ENCODE results near the gene GPR173.

The GPR173 gene

GRCh38 chrX:53048169-53049126, at the start of gene GPR173:
TSS of gene GPR173 (plus strand) at chrX:53048789. CDS start at chrX:53076622, 27,833 bp downstream.
- DNase-seq: peak; percentile 82

DNA sequence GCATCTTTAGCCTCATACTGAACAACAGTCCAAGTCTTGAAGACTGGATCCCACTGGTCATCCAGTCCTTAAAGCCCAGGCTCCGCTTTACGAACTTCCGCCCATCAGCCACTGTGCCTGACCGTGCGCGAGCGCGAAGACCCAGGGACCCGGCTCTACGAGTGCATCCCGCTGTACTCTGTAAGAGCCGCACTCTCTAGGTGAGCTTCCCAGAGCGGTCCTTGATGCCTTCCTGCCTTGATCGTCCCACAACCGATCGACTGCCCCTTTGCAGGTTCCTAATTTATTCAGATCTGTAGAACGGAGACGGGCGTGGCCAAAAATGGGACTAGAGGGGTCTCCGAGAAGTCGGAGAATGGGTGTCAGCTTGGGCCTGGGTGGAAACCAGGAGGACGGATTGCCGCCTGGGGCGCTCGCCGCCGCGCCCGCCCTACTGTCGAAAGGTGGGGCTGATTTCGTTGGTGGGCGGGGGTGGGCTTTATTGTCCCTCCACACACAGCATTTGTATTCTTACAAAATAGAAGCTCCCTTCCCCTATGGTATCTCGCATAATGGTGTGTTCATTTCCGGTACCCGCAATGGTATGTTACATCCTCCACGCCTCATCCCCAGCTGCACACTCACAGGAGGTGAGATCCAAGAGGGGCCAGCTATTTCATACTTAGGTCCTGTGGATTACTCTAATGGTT, 48.0 kb upstream of the GPR173 start:
- DNase-seq: no peak

- DNase-seq: no peak
These were observed 46.6 kb upstream of the GPR173 start for GRCh38 chrX:53001958-53002357.

GRCh38 chrX:53003111-53003510, 45.5 kb upstream of the GPR173 start:
- DNase-seq: no peak

GRCh38 chrX:53004038-53004437, 44.6 kb upstream of the GPR173 start:
- no peak for DNase-seq

GRCh38 chrX:53004811-53005210, 43.8 kb upstream of the GPR173 start:
- no peak for DNase-seq

DNA sequence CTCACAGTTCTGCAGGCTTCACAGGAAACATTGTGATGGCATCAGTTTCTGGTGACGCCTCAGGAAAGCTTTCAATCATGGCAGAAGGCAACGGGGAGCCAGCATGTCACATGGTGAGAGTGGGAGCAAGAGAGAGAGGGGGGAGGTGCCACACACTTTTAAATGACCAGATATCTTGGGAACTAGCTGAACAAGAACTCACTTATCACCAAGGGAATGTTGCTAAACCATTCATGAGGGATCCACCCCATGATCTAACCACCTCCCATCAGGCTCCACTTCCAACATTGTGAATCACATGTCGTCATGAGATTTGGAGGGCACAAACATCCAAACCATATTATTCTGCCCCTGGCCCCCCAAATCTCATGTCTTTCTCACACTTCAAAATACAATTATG, 43.3 kb upstream of the GPR173 start:
- no peak for DNase-seq

DNA sequence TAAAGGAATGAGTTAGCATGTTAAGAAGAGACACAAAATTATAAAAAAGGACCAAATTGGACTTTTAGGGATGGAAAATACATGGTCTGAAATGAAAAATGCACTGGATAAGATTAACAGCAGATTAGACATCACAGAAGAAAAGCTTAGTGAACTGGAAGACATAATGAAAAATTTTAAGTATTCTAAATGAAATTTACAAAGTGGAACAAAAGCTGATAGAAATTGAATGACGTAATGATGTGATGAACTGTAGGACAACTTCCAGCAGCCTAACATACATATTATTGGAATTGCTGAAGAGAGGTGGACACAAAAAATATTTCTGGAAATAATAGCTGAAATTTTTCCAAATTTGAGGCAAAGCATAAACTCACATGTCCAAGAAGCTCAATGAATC, 39.6 kb upstream of the GPR173 start:
- no peak for DNase-seq

- DNase-seq: no peak
These were observed 35.3 kb upstream of the GPR173 start for GRCh38 chrX:53013291-53013690.

GRCh38 chrX:53018627-53019026, 30.0 kb upstream of the GPR173 start:
- DNase-seq: no peak

DNA sequence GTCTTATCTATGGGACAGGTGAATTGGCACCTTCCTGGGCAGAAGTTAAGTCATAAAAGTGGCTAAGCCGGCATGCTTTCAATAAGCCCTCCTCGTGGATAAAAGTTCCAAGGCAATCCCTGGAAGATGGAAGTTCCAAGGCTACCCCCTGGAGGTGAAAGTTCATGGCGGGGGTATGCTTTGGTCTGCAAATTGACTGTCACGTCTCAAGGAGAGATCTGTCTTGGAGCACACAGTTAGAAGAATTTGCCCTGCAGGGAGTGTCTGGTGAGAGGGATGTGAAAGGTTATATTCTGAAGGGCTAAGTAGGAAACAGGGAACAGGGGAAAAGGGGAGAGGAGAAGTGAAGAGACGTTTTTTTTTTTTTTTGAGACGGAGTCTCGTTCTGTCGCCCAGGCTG, 26.2 kb upstream of the GPR173 start:
- no peak for DNase-seq

DNA sequence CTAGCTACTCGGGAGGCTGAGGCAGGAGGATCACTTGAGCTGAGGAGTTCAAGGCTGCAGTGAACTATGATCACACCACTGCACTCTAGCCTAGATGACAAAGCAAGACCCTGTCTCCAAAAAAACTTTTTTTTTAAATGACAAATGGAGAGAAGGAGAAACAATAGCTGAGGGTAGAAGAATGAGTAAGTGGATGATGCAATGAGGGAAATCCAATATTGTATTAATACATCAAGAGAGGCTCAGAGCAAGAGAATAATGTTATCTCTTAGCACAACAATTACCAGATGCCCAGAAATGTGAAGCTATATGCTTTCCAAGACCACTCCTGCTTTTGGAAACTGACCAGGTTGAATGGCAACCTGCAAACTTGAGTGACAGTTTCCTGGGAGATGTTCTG, 19.9 kb upstream of the GPR173 start:
- DNase-seq: no peak

GRCh38 chrX:53031380-53031779, 17.2 kb upstream of the GPR173 start:
- no peak for DNase-seq

- DNase-seq: no peak
These were observed 12.4 kb upstream of the GPR173 start for GRCh38 chrX:53036149-53036548.

GRCh38 chrX:53039236-53039635, 9.4 kb upstream of the GPR173 start:
- DNase-seq: no peak

GRCh38 chrX:53044995-53045394, 3.6 kb upstream of the GPR173 start:
- no peak for DNase-seq

- DNase-seq: no peak
These were observed 1.4 kb upstream of the GPR173 start for GRCh38 chrX:53047228-53047627.

DNA sequence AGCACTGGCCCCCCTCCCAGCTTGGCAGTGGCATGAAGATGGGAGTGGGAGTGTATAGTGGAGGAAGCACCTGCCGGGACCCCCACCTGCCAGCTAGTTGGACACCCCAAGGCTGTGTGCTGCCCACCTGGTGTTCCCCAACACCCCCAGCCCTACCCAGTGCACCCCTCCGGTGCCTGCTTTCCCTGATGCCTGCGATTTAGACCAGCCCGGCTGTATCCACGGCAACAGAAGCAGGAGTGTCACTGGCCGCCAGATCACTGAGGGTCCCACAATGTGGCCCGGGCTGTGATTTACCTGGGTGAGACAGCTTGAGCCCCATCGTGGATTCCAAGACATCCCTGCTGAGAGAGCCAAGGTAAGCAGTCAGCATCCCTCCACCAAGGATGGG, 533 bp downstream of the GPR173 start:
- no peak for DNase-seq

DNA sequence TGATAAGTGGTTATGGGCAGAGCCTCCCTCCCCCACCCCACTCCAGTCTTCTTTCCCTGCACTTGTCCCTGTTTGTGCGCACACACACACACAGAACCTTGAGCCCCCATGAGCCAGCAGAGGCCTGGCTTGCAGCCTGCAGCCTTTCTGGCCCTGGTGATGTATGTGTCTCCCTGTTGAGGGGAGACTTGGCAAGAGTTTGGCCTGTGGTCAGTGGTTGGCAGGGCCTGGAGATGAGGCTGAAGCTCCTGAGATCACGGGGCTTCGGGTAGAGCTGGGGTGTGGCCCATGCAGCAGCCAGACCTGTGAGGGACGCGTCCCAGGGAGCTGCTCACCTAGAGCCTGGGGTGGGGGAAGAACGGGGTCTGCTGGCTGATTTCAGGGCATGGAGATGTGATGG, 2.3 kb downstream of the GPR173 start:
- no peak for DNase-seq

- no peak for DNase-seq
These were observed 6.8 kb downstream of the GPR173 start for GRCh38 chrX:53055244-53055849.

- DNase-seq: no peak
These were observed 7.7 kb downstream of the GPR173 start for GRCh38 chrX:53056292-53056691.

- DNase-seq: no peak
These were observed 16.5 kb downstream of the GPR173 start for GRCh38 chrX:53065104-53065503.

- DNase-seq: no peak
These were observed 22.5 kb downstream of the GPR173 start for GRCh38 chrX:53071064-53071463.
